22Rv1 (cell line): ENCODE data around the gene VEGFB.

ENCODE experiments used
- CTCF ChIP-seq: fragments of 450-650 bp; IDR thresholded peaks from 2 replicates; pipeline ENCODE4 v1.5.1; 2017; ENCODE audit warnings: mild to moderate bottlenecking
- ZFX ChIP-seq: fragments of 450-650 bp; IDR thresholded peaks from 2 replicates; pipeline ENCODE4 v1.6.1; 2017; ENCODE audit warnings: antibody characterized with exemption, borderline replicate concordance

- TF ChIP-seq CTCF (no peak), ZFX (no peak)
These were observed 3.1 kb downstream of the VEGFB start for GRCh38 chr11:64237484-64237951.
